T-helper 2 cell treated with Interferon-gamma antibody and Interleukin-4, amounts not matched to agents 5 μg/mL and 100 μg/mL, for 36 hours (primary cell): ENCODE results near the gene CALHM4.
A peak's percentile ranks its signal among the peaks of the same experiment; 100 is the strongest.

Source experiments
- DNase-seq: peaks from one replicate; pipeline ENCODE4 v3.0.0; 2021; ENCODE audit warnings: low spot score
- H3K27ac Mint-ChIP-seq: one replicate; pipeline ENCODE4 v1.8.0; 2021; ENCODE audit warnings: mild to moderate bottlenecking, mixed read lengths
- H3K27me3 Mint-ChIP-seq: one replicate; pipeline ENCODE4 v1.8.0; 2021; ENCODE audit warnings: low read depth, mixed read lengths
- H3K36me3 Mint-ChIP-seq: one replicate; pipeline ENCODE4 v1.8.0; 2021; ENCODE audit warnings: low read depth, mixed read lengths
- H3K4me1 Mint-ChIP-seq: one replicate; pipeline ENCODE4 v1.8.0; 2021; ENCODE audit warnings: low read depth, mixed read lengths
- H3K4me3 Mint-ChIP-seq: one replicate; pipeline ENCODE4 v1.8.0; 2022; ENCODE audit warnings: mild to moderate bottlenecking, moderate library complexity, mixed read lengths
- H3K9me3 Mint-ChIP-seq: one replicate; pipeline ENCODE4 v1.8.0; 2021; ENCODE audit warnings: mixed read lengths

Gene CALHM4

GRCh38 chr6:116529466-116530290 lies 23.9 kb upstream of the CALHM4 start:
- Mint-ChIP-seq H3K4me3 (no peak overlapping the region), H3K36me3 (no peaks in the 10 kb centered on the region), H3K27ac (no peak overlapping the region), H3K9me3 (no peaks in the 10 kb centered on the region), H3K4me1 (no peaks in the 10 kb centered on the region), H3K27me3 (peaks cover 65% of the 10 kb centered on the region)
- no peak for DNase-seq

GRCh38 chr6:116530436-116530835 lies 23.1 kb upstream of the CALHM4 start:
- no peak overlapping the region for H3K4me3 Mint-ChIP-seq
- H3K27me3 Mint-ChIP-seq: peaks cover 61% of the 10 kb centered on the region
- H3K4me1 Mint-ChIP-seq: no peaks in the 10 kb centered on the region
- no peaks in the 10 kb centered on the region for H3K9me3 Mint-ChIP-seq
- DNase-seq: no peak
- no peak overlapping the region for H3K27ac Mint-ChIP-seq
- no peaks in the 10 kb centered on the region for H3K36me3 Mint-ChIP-seq

GRCh38 chr6:116531675-116532570 lies 21.6 kb upstream of the CALHM4 start:
- Mint-ChIP-seq H3K9me3 (no peaks in the 10 kb centered on the region), H3K27me3 (peaks cover 50% of the 10 kb centered on the region), H3K36me3 (no peaks in the 10 kb centered on the region), H3K4me1 (no peaks in the 10 kb centered on the region), H3K27ac (no peak overlapping the region), H3K4me3 (no peak overlapping the region)
- DNase-seq: peak; percentile 18

- no peaks in the 10 kb centered on the region for H3K36me3 Mint-ChIP-seq
- H3K27me3 Mint-ChIP-seq: peaks cover 46% of the 10 kb centered on the region
- H3K4me1 Mint-ChIP-seq: no peaks in the 10 kb centered on the region
- no peak overlapping the region for H3K27ac Mint-ChIP-seq
- no peak overlapping the region for H3K4me3 Mint-ChIP-seq
- H3K9me3 Mint-ChIP-seq: no peaks in the 10 kb centered on the region
- no peak for DNase-seq
Observed at GRCh38 chr6:116533233-116533957, 20.2 kb upstream of the CALHM4 start.

- no peaks in the 10 kb centered on the region for H3K9me3 Mint-ChIP-seq
- H3K36me3 Mint-ChIP-seq: no peaks in the 10 kb centered on the region
- no peak overlapping the region for H3K4me3 Mint-ChIP-seq
- peaks cover 41% of the 10 kb centered on the region for H3K27me3 Mint-ChIP-seq
- H3K27ac Mint-ChIP-seq: no peak overlapping the region
- no peak for DNase-seq
- no peaks in the 10 kb centered on the region for H3K4me1 Mint-ChIP-seq
Observed at GRCh38 chr6:116535109-116535508, 18.4 kb upstream of the CALHM4 start.

GRCh38 chr6:116536216-116536621 lies 17.3 kb upstream of the CALHM4 start:
- H3K36me3 Mint-ChIP-seq: no peaks in the 10 kb centered on the region
- no peak for DNase-seq
- no peaks in the 10 kb centered on the region for H3K9me3 Mint-ChIP-seq
- H3K27ac Mint-ChIP-seq: no peak overlapping the region
- H3K4me3 Mint-ChIP-seq: no peak overlapping the region
- H3K4me1 Mint-ChIP-seq: no peaks in the 10 kb centered on the region
- peaks cover 36% of the 10 kb centered on the region for H3K27me3 Mint-ChIP-seq

GRCh38 chr6:116542426-116542825 lies 11.1 kb upstream of the CALHM4 start:
- Mint-ChIP-seq H3K27me3 (peaks cover 44% of the 10 kb centered on the region), H3K4me1 (no peaks in the 10 kb centered on the region), H3K9me3 (no peaks in the 10 kb centered on the region), H3K36me3 (no peaks in the 10 kb centered on the region), H3K4me3 (no peak overlapping the region), H3K27ac (no peak overlapping the region)
- DNase-seq: no peak

GRCh38 chr6:116543149-116543548 lies 10.4 kb upstream of the CALHM4 start:
- no peak for DNase-seq
- Mint-ChIP-seq H3K36me3 (no peaks in the 10 kb centered on the region), H3K4me1 (no peaks in the 10 kb centered on the region), H3K9me3 (no peaks in the 10 kb centered on the region), H3K4me3 (no peak overlapping the region), H3K27me3 (peaks cover 44% of the 10 kb centered on the region), H3K27ac (no peak overlapping the region)

GRCh38 chr6:116545651-116546050 lies 7.9 kb upstream of the CALHM4 start, which contains the start of gene TRAPPC3L:
TSS of gene TRAPPC3L (minus strand) at chr6:116545684. CDS start at chr6:116545514, 170 bp downstream.
- H3K4me3 Mint-ChIP-seq: no peak within 1 kb of the TSS
- no peak for DNase-seq
- H3K4me1 Mint-ChIP-seq: no peaks in the 10 kb centered on the region
- H3K27ac Mint-ChIP-seq: no peak within 1 kb of the TSS
- peaks cover 36% of the 10 kb centered on the region for H3K27me3 Mint-ChIP-seq
- no peaks in the 10 kb centered on the region for H3K36me3 Mint-ChIP-seq
- H3K9me3 Mint-ChIP-seq: no peaks in the 10 kb centered on the region

- no peak for DNase-seq
- peaks cover 34% of the 10 kb centered on the region for H3K27me3 Mint-ChIP-seq
- H3K9me3 Mint-ChIP-seq: no peaks in the 10 kb centered on the region
- H3K36me3 Mint-ChIP-seq: no peaks in the 10 kb centered on the region
- no peak overlapping the region for H3K27ac Mint-ChIP-seq
- no peaks in the 10 kb centered on the region for H3K4me1 Mint-ChIP-seq
- no peak overlapping the region for H3K4me3 Mint-ChIP-seq
Observed at GRCh38 chr6:116547358-116547757, 6.2 kb upstream of the CALHM4 start.

GRCh38 chr6:116550796-116551195 lies 2.8 kb upstream of the CALHM4 start:
- H3K4me1 Mint-ChIP-seq: no peaks in the 10 kb centered on the region
- H3K36me3 Mint-ChIP-seq: no peaks in the 10 kb centered on the region
- H3K27me3 Mint-ChIP-seq: peaks cover 26% of the 10 kb centered on the region
- H3K9me3 Mint-ChIP-seq: no peaks in the 10 kb centered on the region
- H3K27ac Mint-ChIP-seq: no peak overlapping the region
- no peak overlapping the region for H3K4me3 Mint-ChIP-seq
- no peak for DNase-seq

GRCh38 chr6:116556065-116556464 lies 2.5 kb downstream of the CALHM4 start:
- DNase-seq: no peak
- H3K36me3 Mint-ChIP-seq: no peaks in the 10 kb centered on the region
- H3K4me3 Mint-ChIP-seq: no peak overlapping the region
- no peaks in the 10 kb centered on the region for H3K4me1 Mint-ChIP-seq
- H3K9me3 Mint-ChIP-seq: no peaks in the 10 kb centered on the region
- peaks cover 12% of the 10 kb centered on the region for H3K27me3 Mint-ChIP-seq
- no peak overlapping the region for H3K27ac Mint-ChIP-seq

GRCh38 chr6:116556814-116557415 lies 3.4 kb downstream of the CALHM4 start:
- peaks cover 2% of the 10 kb centered on the region for H3K4me1 Mint-ChIP-seq
- H3K4me3 Mint-ChIP-seq: no peak overlapping the region
- no peaks in the 10 kb centered on the region for H3K9me3 Mint-ChIP-seq
- peaks cover 14% of the 10 kb centered on the region for H3K27me3 Mint-ChIP-seq
- no peaks in the 10 kb centered on the region for H3K36me3 Mint-ChIP-seq
- no peak for DNase-seq
- H3K27ac Mint-ChIP-seq: no peak overlapping the region
